Measurements from ENCODE around the gene POC1B.

DNA sequence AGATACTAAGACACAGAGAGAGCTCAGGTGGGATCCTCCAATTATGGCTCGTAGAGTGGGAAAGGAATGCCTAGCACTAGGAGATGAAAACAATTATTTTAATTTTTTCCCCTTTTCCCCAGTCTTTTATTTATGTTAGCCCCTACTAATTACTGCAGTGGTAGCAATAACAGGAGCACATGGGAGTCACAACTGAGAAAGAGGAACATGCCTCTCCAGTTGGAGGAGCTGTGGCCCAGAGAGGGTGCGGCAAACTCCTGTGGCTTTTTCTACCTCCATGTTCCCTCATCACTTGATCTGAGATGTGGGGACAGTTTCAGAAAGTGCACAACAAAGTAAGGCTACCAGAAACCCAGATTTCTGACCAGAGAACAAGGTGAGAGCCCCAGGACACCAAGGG lies 25.9 kb upstream of the POC1B start:
- TF ChIP-seq ZNF274 (IDR thresholded peaks at IDR 0.05; ENCODE audit: low read depth, low read length) (no peak), YY1 (IDR thresholded peaks at IDR 0.05; ENCODE audit: insufficient read depth, insufficient read length) (no peak), SUZ12 (IDR thresholded peaks at IDR 0.05; ENCODE audit: extremely low read depth, insufficient read depth, insufficient read length) (no peak)

All from NT2/D1 (cell line).